ENCODE data around the gene TACC3.

GRCh38 chr4:1760521-1761071 lies 39.3 kb downstream of the TACC3 start:
- no peak for TF ChIP-seq EP300 (IDR thresholded peaks at IDR 0.05; ENCODE audit: borderline replicate concordance)
- TF ChIP-seq REST (IDR thresholded peaks at IDR 0.05; ENCODE audit: low read depth), result no peak
- TF ChIP-seq MAX (IDR thresholded peaks at IDR 0.05), result no peak
- TF ChIP-seq USF1 (IDR thresholded peaks at IDR 0.05), result no peak
- TF ChIP-seq TCF12 (IDR thresholded peaks at IDR 0.05; ENCODE audit: low read depth), result no peak
